Measurements from ENCODE around the gene EPM2A.
A peak's percentile ranks its signal among the peaks of the same experiment; 100 is the strongest.

The EPM2A gene

GRCh38 chr6:145670311-145670710, 65.0 kb downstream of the EPM2A start:
- no peak for DNase-seq (ENCODE audit: low spot score)

GRCh38 chr6:145669627-145670034, 65.7 kb downstream of the EPM2A start:
- DNase-seq (ENCODE audit: low spot score), result no peak

- no peak for DNase-seq (ENCODE audit: low spot score)
Observed at GRCh38 chr6:145668844-145669243, 66.5 kb downstream of the EPM2A start.

GRCh38 chr6:145660676-145661075, 74.6 kb downstream of the EPM2A start:
- no peak for DNase-seq (ENCODE audit: low spot score)

- no peak for DNase-seq (ENCODE audit: low spot score)
Observed at GRCh38 chr6:145656128-145656527, 79.2 kb downstream of the EPM2A start.

GRCh38 chr6:145652572-145652971, 82.7 kb downstream of the EPM2A start:
- DNase-seq (ENCODE audit: low spot score), result no peak

- no peak for DNase-seq (ENCODE audit: low spot score)
Observed at GRCh38 chr6:145651988-145652387, 83.3 kb downstream of the EPM2A start.

- no peak for DNase-seq (ENCODE audit: low spot score)
Observed at GRCh38 chr6:145648149-145648548, 87.2 kb downstream of the EPM2A start.

GRCh38 chr6:145647602-145648001, 87.7 kb downstream of the EPM2A start:
- DNase-seq (ENCODE audit: low spot score), result no peak

- DNase-seq (ENCODE audit: low spot score), result no peak
Observed at GRCh38 chr6:145643760-145644159, 91.6 kb downstream of the EPM2A start.

- DNase-seq (ENCODE audit: low spot score), result peak; percentile 77
Observed at GRCh38 chr6:145633981-145634627, 101.2 kb downstream of the EPM2A start.

- peak; percentile 62 for DNase-seq (ENCODE audit: low spot score)
Observed at GRCh38 chr6:145632971-145633370, 102.3 kb downstream of the EPM2A start.

- no peak for DNase-seq (ENCODE audit: low spot score)
Observed at GRCh38 chr6:145631374-145631773, 103.9 kb downstream of the EPM2A start.

- no peak for DNase-seq (ENCODE audit: low spot score)
Observed at GRCh38 chr6:145630598-145630997, 104.7 kb downstream of the EPM2A start.

- DNase-seq (ENCODE audit: low spot score), result peak; percentile 68
Observed at GRCh38 chr6:145629478-145629877, 105.8 kb downstream of the EPM2A start.

GRCh38 chr6:145627451-145627850, 107.9 kb downstream of the EPM2A start:
- DNase-seq (ENCODE audit: low spot score), result no peak

- DNase-seq (ENCODE audit: low spot score), result no peak
Observed at GRCh38 chr6:145626857-145627256, 108.5 kb downstream of the EPM2A start.

- no peak for DNase-seq (ENCODE audit: low spot score)
Observed at GRCh38 chr6:145623231-145623630, 112.1 kb downstream of the EPM2A start.

- DNase-seq (ENCODE audit: low spot score), result no peak
Observed at GRCh38 chr6:145621776-145622175, 113.5 kb downstream of the EPM2A start.

- DNase-seq (ENCODE audit: low spot score), result no peak
Observed at GRCh38 chr6:145620088-145620487, 115.2 kb downstream of the EPM2A start.

- DNase-seq (ENCODE audit: low spot score), result no peak
Observed at GRCh38 chr6:145609521-145609920, 125.8 kb downstream of the EPM2A start.

- no peak for DNase-seq (ENCODE audit: low spot score)
Observed at GRCh38 chr6:145608850-145609249, 126.5 kb downstream of the EPM2A start.

GRCh38 chr6:145603991-145604390, 131.3 kb downstream of the EPM2A start:
- no peak for DNase-seq (ENCODE audit: low spot score)

GRCh38 chr6:145603424-145603833, 131.9 kb downstream of the EPM2A start:
- DNase-seq (ENCODE audit: low spot score), result no peak
